Renal pelvis (tissue), 12 donors: ENCODE data around the gene CD101. TPM values are rescaled to one million over a fixed set of nuclear protein-coding genes. Genes with fewer than 3 reads are reported as not detected.
"Not testable (repeated sequence)": the region's sequence is repeated elsewhere in the genome, so short reads cannot be mapped to it uniquely, and the experiment has no call there.

Source experiments
- DNase-seq: peaks from one replicate; pipeline ENCODE4 v3.0.0-alpha.2; 2013
- long read RNA-seq, 16 experiments: transcript quantifications; one replicate each; lab custom pipeline, GENCODE V29; 2026
- polyA plus RNA-seq, 3 donors: library from polyadenylated mRNA; unstranded; fragments of 120-200 nt; gene quantifications; one replicate each; pipeline ENCODE4 v1.2.1, GENCODE V29; 2013; ENCODE audit not compliant: insufficient read length in 3 of 3

The CD101 gene
- 1 to 10 TPM; 1.8 to 4.0 (median 2.0) TPM for polyA plus RNA-seq
- long read RNA-seq, donor 1 = 0 reads
- long read RNA-seq, donor 2 = 0 reads
- long read RNA-seq, donor 3 = 0 reads
- long read RNA-seq, donor 4 = 0 reads
- long read RNA-seq, donor 5 = 0 reads
- long read RNA-seq, donor 6 = 0 reads
- long read RNA-seq, donor 7 = 0 reads
- long read RNA-seq, donor 8 = 0 reads
- long read RNA-seq, donor 9 = 0 reads
- long read RNA-seq, donor 10 = 0 reads
- long read RNA-seq, donor 11 = 0 reads
- long read RNA-seq, donor 12 = 0 reads
- long read RNA-seq, donor 13 = 0 reads
- long read RNA-seq, donor 14 = 0 reads
- long read RNA-seq, donor 15 = 0 reads
- long read RNA-seq, donor 16 = 0 reads

GRCh38 chr1:117001254-117001927, at the start of gene CD101:
CD101 (plus strand) TSS chr1:117001760; CDS start chr1:117001818, 58 bp downstream.
- DNase-seq = no peak

GRCh38 chr1:116952738-116953275, 48.8 kb upstream of the CD101 start:
- no peak for DNase-seq

GRCh38 chr1:116954440-116954839, 47.1 kb upstream of the CD101 start:
- no peak for DNase-seq

- no peak for DNase-seq
Measured at GRCh38 chr1:116956378-116956777, 45.2 kb upstream of the CD101 start.

- DNase-seq = no peak
Measured at GRCh38 chr1:116957646-116958045, 43.9 kb upstream of the CD101 start.

- no peak for DNase-seq
Measured at GRCh38 chr1:116958110-116958509, 43.5 kb upstream of the CD101 start.

GRCh38 chr1:116958977-116959376, 42.6 kb upstream of the CD101 start:
- no peak for DNase-seq

- DNase-seq = no peak
Measured at GRCh38 chr1:116961606-116962005, 40.0 kb upstream of the CD101 start.

- no peak for DNase-seq
Measured at GRCh38 chr1:116962987-116963639, 38.4 kb upstream of the CD101 start.

- no peak for DNase-seq
Measured at GRCh38 chr1:116966791-116967190, 34.8 kb upstream of the CD101 start.

- no peak for DNase-seq
Measured at GRCh38 chr1:116968724-116969123, 32.8 kb upstream of the CD101 start.

- no peak for DNase-seq
Measured at GRCh38 chr1:116971258-116971860, 30.2 kb upstream of the CD101 start.

GRCh38 chr1:116971965-116972673, 29.4 kb upstream of the CD101 start:
- no peak for DNase-seq

GRCh38 chr1:116972674-116973030, 28.9 kb upstream of the CD101 start:
- DNase-seq = no peak

- DNase-seq = not testable (repeated sequence)
Measured at GRCh38 chr1:116980309-116980708, 21.3 kb upstream of the CD101 start.

GRCh38 chr1:116981521-116982037, 20.0 kb upstream of the CD101 start:
- no peak for DNase-seq

- DNase-seq = no peak
Measured at GRCh38 chr1:116982319-116983004, 19.1 kb upstream of the CD101 start.

- DNase-seq = no peak
Measured at GRCh38 chr1:116983112-116983511, 18.4 kb upstream of the CD101 start.

GRCh38 chr1:116983678-116984077, 17.9 kb upstream of the CD101 start:
- no peak for DNase-seq

GRCh38 chr1:116984406-116985160, 17.0 kb upstream of the CD101 start:
- no peak for DNase-seq
